OCI-LY1 (cell line): ENCODE results near the gene GTPBP10.

Experiments
- H2AFZ ChIP-seq: fragments of 200-600 bp; sonication (generic), shearing (Covaris generic); 2 replicates; pipeline ENCODE4 v1.6.0; 2014; ENCODE audit warnings: antibody characterized with exemption, mild to moderate bottlenecking, low read length
- H3F3A ChIP-seq: fragments of 200-600 bp; sonication (generic), shearing (Covaris generic); 2 replicates; pipeline ENCODE4 v1.6.0; 2014; ENCODE audit warnings: mild to moderate bottlenecking, antibody characterized with exemption, low read length, moderate library complexity; ENCODE audit not compliant: insufficient read depth
- H3K27ac ChIP-seq: fragments of 200-600 bp; sonication (generic); 2 replicates; pipeline ENCODE4 v1.5.1; 2014; ENCODE audit warnings: low read length, mixed run types, mild to moderate bottlenecking, low read depth; ENCODE audit not compliant: poor library complexity, severe bottlenecking
- H3K27me3 ChIP-seq: fragments of 200-600 bp; sonication (generic); 2 replicates; pipeline ENCODE4 v1.6.0; 2014; ENCODE audit warnings: antibody characterized with exemption, mild to moderate bottlenecking, low read length, moderate library complexity; ENCODE audit not compliant: insufficient read depth
- H3K36me3 ChIP-seq: fragments of 200-600 bp; sonication (generic); 2 replicates; pipeline ENCODE4 v1.6.1; 2014; ENCODE audit warnings: mild to moderate bottlenecking, antibody characterized with exemption, low read length, moderate library complexity, mixed read lengths; ENCODE audit not compliant: insufficient read depth
- H3K4me1 ChIP-seq: fragments of 200-600 bp; sonication (generic); 2 replicates; pipeline ENCODE4 v1.5.1; 2014; ENCODE audit warnings: mild to moderate bottlenecking, low read length, moderate library complexity; ENCODE audit not compliant: insufficient read depth, severe bottlenecking
- H3K4me2 ChIP-seq: fragments of 200-600 bp; sonication (generic), shearing (Covaris generic); 2 replicates; pipeline ENCODE4 v1.6.1; 2014; ENCODE audit warnings: low read length
- H3K4me3 ChIP-seq: fragments of 200-600 bp; sonication (generic); 2 replicates; pipeline ENCODE4 v1.5.1; 2014; ENCODE audit warnings: low read length, low read depth, mild to moderate bottlenecking, mixed read lengths; ENCODE audit not compliant: poor library complexity, severe bottlenecking
- H3K79me2 ChIP-seq: fragments of 200-600 bp; shearing (Covaris generic); 2 replicates; pipeline ENCODE4 v1.6.1; 2016; ENCODE audit warnings: mixed run types, low read length, mixed read lengths; ENCODE audit not compliant: insufficient read depth
- H3K9ac ChIP-seq: fragments of 200-600 bp; sonication (generic), shearing (Covaris generic); 2 replicates; pipeline ENCODE4 v1.6.1; 2014; ENCODE audit warnings: mild to moderate bottlenecking, low read length, mixed read lengths
- H3K9me2 ChIP-seq: fragments of 200-600 bp; sonication (generic), shearing (Covaris generic); 2 replicates; pipeline ENCODE4 v1.6.1; 2014; ENCODE audit warnings: low read depth, mild to moderate bottlenecking, low read length, mixed read lengths
- H3K9me3 ChIP-seq: fragments of 200-600 bp; shearing (Covaris generic); 2 replicates; pipeline ENCODE4 v1.6.1; 2014; ENCODE audit warnings: low read length, mixed read lengths
- H4K20me1 ChIP-seq: fragments of 200-600 bp; sonication (generic), shearing (Covaris generic); 2 replicates; pipeline ENCODE4 v1.6.0; 2016; ENCODE audit warnings: mild to moderate bottlenecking, low read length; ENCODE audit not compliant: insufficient read depth
- EZH2 ChIP-seq: fragments of 200-600 bp; sonication (generic), shearing (Covaris generic); IDR thresholded peaks from 2 replicates; pipeline ENCODE4 v1.8.0; 2017; ENCODE audit warnings: borderline replicate concordance, mixed run types, mild to moderate bottlenecking, antibody characterized with exemption, low read length, moderate library complexity, mixed read lengths
- TF ChIP-seq, protein P1 (sequence below): fragments of 200-600 bp; sonication (generic), shearing (Covaris generic); IDR thresholded peaks from 2 replicates; pipeline ENCODE4 v1.5.1; 2017; ENCODE audit warnings: mild to moderate bottlenecking, antibody characterized with exemption, low read length, moderate library complexity, mixed read lengths

The GTPBP10 gene

GRCh38 chr7:90408142-90408541 lies 61.6 kb downstream of the GTPBP10 start:
- H3K36me3 ChIP-seq = peaks cover 19% of the 10 kb centered on the region
- H3K27ac ChIP-seq = no peak overlapping the region
- no peaks in the 10 kb centered on the region for H3K79me2 ChIP-seq
- no peaks in the 10 kb centered on the region for H3K9me2 ChIP-seq
- H4K20me1 ChIP-seq = no peaks in the 10 kb centered on the region
- H3K27me3 ChIP-seq = no peaks in the 10 kb centered on the region
- no peak overlapping the region for H3K4me3 ChIP-seq
- no peaks in the 10 kb centered on the region for H3F3A ChIP-seq
- H2AFZ ChIP-seq = no peak overlapping the region
- H3K4me1 ChIP-seq = peaks cover 8% of the 10 kb centered on the region
- H3K9me3 ChIP-seq = no peaks in the 10 kb centered on the region
- H3K4me2 ChIP-seq = no peak overlapping the region
- TF ChIP-seq EZH2 = no peak
- TF ChIP-seq, protein P1, sequence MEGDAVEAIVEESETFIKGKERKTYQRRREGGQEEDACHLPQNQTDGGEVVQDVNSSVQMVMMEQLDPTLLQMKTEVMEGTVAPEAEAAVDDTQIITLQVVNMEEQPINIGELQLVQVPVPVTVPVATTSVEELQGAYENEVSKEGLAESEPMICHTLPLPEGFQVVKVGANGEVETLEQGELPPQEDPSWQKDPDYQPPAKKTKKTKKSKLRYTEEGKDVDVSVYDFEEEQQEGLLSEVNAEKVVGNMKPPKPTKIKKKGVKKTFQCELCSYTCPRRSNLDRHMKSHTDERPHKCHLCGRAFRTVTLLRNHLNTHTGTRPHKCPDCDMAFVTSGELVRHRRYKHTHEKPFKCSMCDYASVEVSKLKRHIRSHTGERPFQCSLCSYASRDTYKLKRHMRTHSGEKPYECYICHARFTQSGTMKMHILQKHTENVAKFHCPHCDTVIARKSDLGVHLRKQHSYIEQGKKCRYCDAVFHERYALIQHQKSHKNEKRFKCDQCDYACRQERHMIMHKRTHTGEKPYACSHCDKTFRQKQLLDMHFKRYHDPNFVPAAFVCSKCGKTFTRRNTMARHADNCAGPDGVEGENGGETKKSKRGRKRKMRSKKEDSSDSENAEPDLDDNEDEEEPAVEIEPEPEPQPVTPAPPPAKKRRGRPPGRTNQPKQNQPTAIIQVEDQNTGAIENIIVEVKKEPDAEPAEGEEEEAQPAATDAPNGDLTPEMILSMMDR = no peak
- H3K9ac ChIP-seq = no peak overlapping the region

- Histone ChIP-seq H3K9me2 (no peaks in the 10 kb centered on the region), H3K4me3 (no peak overlapping the region), H3K36me3 (peaks cover 19% of the 10 kb centered on the region), H3F3A (no peaks in the 10 kb centered on the region), H3K9me3 (no peaks in the 10 kb centered on the region), H3K79me2 (no peaks in the 10 kb centered on the region), H4K20me1 (no peaks in the 10 kb centered on the region), H3K4me2 (no peak overlapping the region), H3K9ac (no peak overlapping the region), H3K4me1 (no peaks in the 10 kb centered on the region), H3K27me3 (no peaks in the 10 kb centered on the region), H2AFZ (no peak overlapping the region), H3K27ac (no peak overlapping the region)
- no peak for TF ChIP-seq EZH2
Measured at GRCh38 chr7:90409667-90410066, 63.2 kb downstream of the GTPBP10 start.

- H3K27ac ChIP-seq = no peak overlapping the region
- H3K27me3 ChIP-seq = no peaks in the 10 kb centered on the region
- no peaks in the 10 kb centered on the region for H3K9me2 ChIP-seq
- H3K4me3 ChIP-seq = no peak overlapping the region
- H2AFZ ChIP-seq = no peak overlapping the region
- no peak overlapping the region for H3K4me2 ChIP-seq
- H3K4me1 ChIP-seq = no peaks in the 10 kb centered on the region
- no peaks in the 10 kb centered on the region for H3F3A ChIP-seq
- TF ChIP-seq, protein P1 = no peak
- no peak for TF ChIP-seq EZH2
- no peaks in the 10 kb centered on the region for H4K20me1 ChIP-seq
- H3K9me3 ChIP-seq = no peaks in the 10 kb centered on the region
- peaks cover 19% of the 10 kb centered on the region for H3K36me3 ChIP-seq
- H3K9ac ChIP-seq = no peak overlapping the region
- H3K79me2 ChIP-seq = no peaks in the 10 kb centered on the region
Measured at GRCh38 chr7:90411510-90411909, 65.0 kb downstream of the GTPBP10 start.

DNA sequence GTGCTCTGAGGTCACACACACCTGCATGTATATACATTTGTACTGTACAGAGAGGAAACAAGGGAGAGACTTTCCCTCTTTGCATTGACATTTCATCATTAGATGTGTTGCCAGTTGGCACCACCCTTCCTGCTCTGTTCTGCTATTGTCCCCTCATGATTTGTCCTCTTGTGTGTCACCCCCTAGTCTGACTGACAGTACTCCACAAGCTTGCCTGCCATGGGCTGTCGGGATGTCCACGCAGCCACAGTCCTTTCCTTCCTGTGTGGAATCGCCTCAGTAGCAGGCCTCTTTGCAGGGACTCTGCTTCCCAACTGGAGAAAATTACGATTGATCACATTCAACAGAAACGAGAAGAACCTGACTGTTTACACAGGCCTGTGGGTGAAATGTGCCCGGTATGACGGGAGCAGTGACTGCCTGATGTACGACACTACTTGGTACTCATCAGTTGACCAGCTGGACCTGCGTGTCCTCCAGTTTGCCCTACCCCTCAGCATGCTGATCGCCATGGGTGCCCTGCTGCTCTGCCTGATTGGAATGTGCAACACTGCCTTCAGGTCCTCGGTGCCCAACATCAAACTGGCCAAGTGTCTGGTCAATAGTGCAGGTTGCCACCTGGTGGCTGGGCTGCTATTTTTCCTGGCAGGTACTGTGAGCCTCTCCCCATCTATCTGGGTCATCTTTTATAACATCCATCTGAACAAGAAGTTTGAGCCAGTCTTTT lies 66.1 kb downstream of the GTPBP10 start:
- no peak overlapping the region for H2AFZ ChIP-seq
- no peak overlapping the region for H3K4me3 ChIP-seq
- H3K4me1 ChIP-seq = no peaks in the 10 kb centered on the region
- no peak overlapping the region for H3K9ac ChIP-seq
- H3K9me2 ChIP-seq = no peaks in the 10 kb centered on the region
- no peaks in the 10 kb centered on the region for H3K79me2 ChIP-seq
- H3F3A ChIP-seq = no peaks in the 10 kb centered on the region
- H3K9me3 ChIP-seq = no peaks in the 10 kb centered on the region
- no peaks in the 10 kb centered on the region for H4K20me1 ChIP-seq
- H3K4me2 ChIP-seq = no peak overlapping the region
- TF ChIP-seq, protein P1 = peak; percentile 90
- no peak for TF ChIP-seq EZH2
- no peak overlapping the region for H3K27ac ChIP-seq
- H3K27me3 ChIP-seq = no peaks in the 10 kb centered on the region
- H3K36me3 ChIP-seq = peaks cover 17% of the 10 kb centered on the region
